K562 (cell line): ENCODE data around the gene TRIOBP.

Experiments
- CBFB ChIP-seq: sonication (generic); formaldehyde crosslinking; IDR thresholded peaks from 2 replicates; pipeline ENCODE4 v1.4.0; 2020; ENCODE audit warnings: mild to moderate bottlenecking, missing genetic modification reagents
- CBX3 ChIP-seq, 2 experiments: IDR thresholded peaks; 1 replicate in 1 of 2; 2 replicates in 1 of 2; pipeline ENCODE4 v1.6.1; 2012; ENCODE audit warnings: inconsistent platforms in 2 of 2, low read length in 2 of 2, borderline replicate concordance in 1 of 2, control low read depth in 1 of 2
- EGR1 ChIP-seq: fragments of 450-650 bp; conservative IDR thresholded peaks from 2 replicates; pipeline ENCODE4 v1.6.1; 2017; ENCODE audit warnings: mild to moderate bottlenecking
- EP300 ChIP-seq: IDR thresholded peaks from 2 replicates; pipeline ENCODE4 v1.6.1; 2012; ENCODE audit warnings: low read length, improper control_type of control experiment
- MEF2D ChIP-seq: conservative IDR thresholded peaks from 2 replicates; pipeline ENCODE4 v1.6.1; 2016; ENCODE audit warnings: low read depth, missing genetic modification characterization, missing compliant biosample characterization
- POLR2A ChIP-seq: fragments of 450-650 bp; conservative IDR thresholded peaks from 2 replicates; pipeline ENCODE4 v1.6.1; 2016
- RBBP5 ChIP-seq: fragments of 200-600 bp; sonication (generic); IDR thresholded peaks from 2 replicates; pipeline ENCODE4 v1.6.1; 2012; ENCODE audit warnings: borderline replicate concordance, mild to moderate bottlenecking, low read length, control low read depth, inconsistent platforms; ENCODE audit not compliant: insufficient read depth, poor library complexity, severe bottlenecking
- TF ChIP-seq, protein P1 (sequence below), 2 experiments: IDR thresholded peaks; 2 replicates each; pipeline ENCODE4 v1.6.1; 2011; ENCODE audit warnings: borderline replicate concordance in 1 of 2, control low read depth in 1 of 2, low read depth in 1 of 2, low read length in 1 of 2, mild to moderate bottlenecking in 1 of 2, mixed read lengths in 1 of 2, moderate library complexity in 1 of 2; ENCODE audit not compliant: insufficient read depth in 1 of 2, insufficient read length in 1 of 2, poor library complexity in 1 of 2, severe bottlenecking in 1 of 2; ENCODE audit errors: extremely low read depth in 1 of 2
- TF ChIP-seq, protein P2 (sequence below): sonication (generic); formaldehyde crosslinking; IDR thresholded peaks from 2 replicates; pipeline ENCODE4 v1.8.1; 2022; ENCODE audit warnings: missing genetic modification reagents
- TF ChIP-seq, protein P3 (sequence below): fragments of 450-650 bp; IDR thresholded peaks from 2 replicates; pipeline ENCODE4 v1.6.1; 2016; ENCODE audit warnings: missing biosample characterization, missing genetic modification characterization

DNA sequence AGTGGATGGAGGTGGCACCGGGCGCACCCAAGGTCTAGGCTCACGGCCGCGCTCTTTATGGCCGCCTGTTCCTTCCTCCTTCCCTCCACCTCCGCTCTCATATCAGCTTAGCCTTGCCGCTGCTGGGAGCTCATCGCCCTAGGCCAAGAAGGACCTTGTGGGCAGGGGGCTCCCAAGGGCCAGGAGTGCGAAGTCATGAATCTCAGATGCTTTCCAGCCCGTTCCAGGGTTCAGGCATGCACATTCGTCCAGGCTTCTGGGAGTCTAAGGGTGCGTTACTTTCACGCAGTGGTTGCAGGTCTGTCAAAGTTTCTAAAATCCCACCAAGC lies 122.2 kb downstream of the TRIOBP start:
- TF ChIP-seq CBFB (CRISPR knock-in tag) (no peak), EP300 (no peak), CBX3 (IDR thresholded peaks at IDR 0.05; ENCODE audit: borderline replicate concordance in 1 of 2, low read length in 2 of 2) (no peak), POLR2A (no peak), RBBP5 (no peak), EGR1 (no peak), MEF2D (tag) (no peak)
- TF ChIP-seq, protein P1, sequence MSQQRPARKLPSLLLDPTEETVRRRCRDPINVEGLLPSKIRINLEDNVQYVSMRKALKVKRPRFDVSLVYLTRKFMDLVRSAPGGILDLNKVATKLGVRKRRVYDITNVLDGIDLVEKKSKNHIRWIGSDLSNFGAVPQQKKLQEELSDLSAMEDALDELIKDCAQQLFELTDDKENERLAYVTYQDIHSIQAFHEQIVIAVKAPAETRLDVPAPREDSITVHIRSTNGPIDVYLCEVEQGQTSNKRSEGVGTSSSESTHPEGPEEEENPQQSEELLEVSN (IDR thresholded peaks at IDR 0.05; ENCODE audit: borderline replicate concordance in 1 of 2, extremely low read depth in 1 of 2, insufficient read depth in 1 of 2, insufficient read length in 1 of 2, low read depth in 1 of 2, low read length in 1 of 2, poor library complexity in 1 of 2, severe bottlenecking in 1 of 2): no peak
- TF ChIP-seq, protein P2, sequence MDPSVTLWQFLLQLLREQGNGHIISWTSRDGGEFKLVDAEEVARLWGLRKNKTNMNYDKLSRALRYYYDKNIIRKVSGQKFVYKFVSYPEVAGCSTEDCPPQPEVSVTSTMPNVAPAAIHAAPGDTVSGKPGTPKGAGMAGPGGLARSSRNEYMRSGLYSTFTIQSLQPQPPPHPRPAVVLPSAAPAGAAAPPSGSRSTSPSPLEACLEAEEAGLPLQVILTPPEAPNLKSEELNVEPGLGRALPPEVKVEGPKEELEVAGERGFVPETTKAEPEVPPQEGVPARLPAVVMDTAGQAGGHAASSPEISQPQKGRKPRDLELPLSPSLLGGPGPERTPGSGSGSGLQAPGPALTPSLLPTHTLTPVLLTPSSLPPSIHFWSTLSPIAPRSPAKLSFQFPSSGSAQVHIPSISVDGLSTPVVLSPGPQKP (CRISPR knock-in tag): no peak
- TF ChIP-seq, protein P3, sequence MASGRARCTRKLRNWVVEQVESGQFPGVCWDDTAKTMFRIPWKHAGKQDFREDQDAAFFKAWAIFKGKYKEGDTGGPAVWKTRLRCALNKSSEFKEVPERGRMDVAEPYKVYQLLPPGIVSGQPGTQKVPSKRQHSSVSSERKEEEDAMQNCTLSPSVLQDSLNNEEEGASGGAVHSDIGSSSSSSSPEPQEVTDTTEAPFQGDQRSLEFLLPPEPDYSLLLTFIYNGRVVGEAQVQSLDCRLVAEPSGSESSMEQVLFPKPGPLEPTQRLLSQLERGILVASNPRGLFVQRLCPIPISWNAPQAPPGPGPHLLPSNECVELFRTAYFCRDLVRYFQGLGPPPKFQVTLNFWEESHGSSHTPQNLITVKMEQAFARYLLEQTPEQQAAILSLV (tag): no peak
